ENCODE data around the gene TLR7.

DNA sequence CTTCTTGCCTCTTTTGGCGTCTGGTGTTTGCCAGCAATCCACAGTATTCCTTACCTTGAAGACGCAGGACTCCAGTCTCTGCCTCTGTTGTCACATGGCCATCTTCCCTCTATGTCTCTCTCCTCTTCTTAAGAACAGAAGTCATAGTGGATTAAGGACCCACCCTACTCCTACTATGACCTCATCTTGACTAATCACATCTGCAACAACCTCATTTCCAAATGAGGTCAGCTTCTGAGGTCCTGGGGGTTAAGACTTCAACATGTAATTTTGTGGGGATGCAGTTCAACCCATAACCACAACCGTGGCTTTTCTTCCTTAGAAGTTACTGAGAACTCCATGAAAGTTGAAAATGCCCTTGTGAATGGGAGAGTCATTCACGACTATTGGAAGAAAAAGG is 62.8 kb downstream of the TLR7 start:
- no peak for TF ChIP-seq CTCF (optimal IDR thresholded peaks at IDR 0.05 in 1 of 3, IDR thresholded peaks at IDR 0.05 in 1 of 3, conservative IDR thresholded peaks at IDR 0.05 in 1 of 3; ENCODE audit: extremely low read depth in 1 of 3, insufficient read depth in 2 of 3, low read length in 3 of 3)
- no peak for TF ChIP-seq EZH2 (IDR thresholded peaks at IDR 0.05; ENCODE audit: low read length)
